ENCODE results near the gene PTPRN2.

GRCh38 chr7:158001003-158001402, 586.6 kb downstream of the PTPRN2 start:
- TF ChIP-seq CTCF (IDR thresholded peaks at IDR 0.05; ENCODE audit: low read depth, low read length) (no peak), POLR2A (IDR thresholded peaks at IDR 0.05; ENCODE audit: extremely low read depth, insufficient read length) (no peak), MAX (IDR thresholded peaks at IDR 0.05; ENCODE audit: low read depth, low read length) (no peak)
